Activated T-helper 2 cell treated with anti-CD3 and anti-CD28 coated beads, Interferon-gamma antibody, Interleukin-2, Interleukin-4, amounts not matched to agents 10 μg/mL and 5 μg/mL and 100 μg/mL, durations not matched to agents 14 hours and 24 hours and 36 hours (primary cell): ENCODE data around the gene FXR2. TPM values are rescaled to one million over a fixed set of nuclear protein-coding genes. Genes with fewer than 3 reads are reported as not detected.

Source experiments
- DNase-seq: peaks from one replicate; pipeline ENCODE4 v3.0.0; 2021; ENCODE audit warnings: low spot score
- H3K27ac Mint-ChIP-seq: one replicate; pipeline ENCODE4 v1.8.0; 2021; ENCODE audit warnings: mixed read lengths
- H3K27me3 Mint-ChIP-seq: one replicate; pipeline ENCODE4 v1.8.0; 2021; ENCODE audit warnings: low read depth, mixed read lengths
- H3K36me3 Mint-ChIP-seq: one replicate; pipeline ENCODE4 v1.8.0; 2021; ENCODE audit warnings: low read depth, mixed read lengths
- H3K4me1 Mint-ChIP-seq: one replicate; pipeline ENCODE4 v1.8.0; 2021; ENCODE audit warnings: low read depth, mixed read lengths
- H3K4me3 Mint-ChIP-seq: one replicate; pipeline ENCODE4 v1.8.0; 2021; ENCODE audit warnings: low read depth, mild to moderate bottlenecking, moderate library complexity, mixed read lengths
- H3K9me3 Mint-ChIP-seq: one replicate; pipeline ENCODE4 v1.8.0; 2021; ENCODE audit warnings: mixed read lengths
- intact Hi-C: fragments of 100-400 bp; cut with micrococcal nuclease; formaldehyde crosslinking; loops from one replicate; pipeline ENCODE4 v1.15.1; 2023
- total RNA-seq: library from RNA; stranded (reverse); gene quantifications from 2 replicates; pipeline ENCODE4 v1.2.3, GENCODE V29; 2022

The FXR2 gene
- total RNA-seq, 1 donor from 2014 or later = 59.0 TPM

DNA sequence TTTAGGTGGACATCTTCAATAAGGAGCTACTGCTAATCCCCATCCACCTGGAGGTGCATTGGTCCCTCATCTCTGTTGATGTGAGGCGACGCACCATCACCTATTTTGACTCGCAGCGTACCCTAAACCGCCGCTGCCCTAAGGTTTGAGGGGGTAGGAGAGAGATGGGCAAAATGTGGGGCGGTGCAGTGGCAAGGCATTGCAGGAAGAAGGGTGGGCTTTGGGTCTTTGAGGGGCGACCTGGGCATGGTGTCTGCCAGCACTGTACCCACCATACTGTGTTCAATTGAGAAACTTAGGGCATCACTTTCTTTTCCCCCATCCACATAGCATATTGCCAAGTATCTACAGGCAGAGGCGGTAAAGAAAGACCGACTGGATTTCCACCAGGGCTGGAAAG is 44.3 kb downstream of the FXR2 start:
- intact Hi-C loops = loop anchor here (5.0 kb wide), 3 partner anchors 168 to 263 kb away; partner anchors contain the start of genes EIF5A, KCTD11 and TMEM256
- H3K27me3 Mint-ChIP-seq = no peaks in the 10 kb centered on the region

GRCh38 chr17:7569571-7569970 is 45.1 kb downstream of the FXR2 start:
- Mint-ChIP-seq H3K4me1 (peaks cover 19% of the 10 kb centered on the region), H3K27ac (no peak overlapping the region), H3K4me3 (no peak overlapping the region), H3K36me3 (peaks cover 76% of the 10 kb centered on the region), H3K27me3 (no peaks in the 10 kb centered on the region), H3K9me3 (no peaks in the 10 kb centered on the region)
- DNase-seq = no peak
- intact Hi-C loops = no loop called here

More for the DNA sequence above, 44.3 kb downstream of the FXR2 start:
- DNase-seq = no peak
- Mint-ChIP-seq H3K36me3 (peaks cover 76% of the 10 kb centered on the region), H3K4me1 (peaks cover 26% of the 10 kb centered on the region), H3K9me3 (no peaks in the 10 kb centered on the region), H3K4me3 (no peak overlapping the region), H3K27ac (no peak overlapping the region)

- Mint-ChIP-seq H3K4me3 (peak overlapping the region; percentile 92), H3K36me3 (peaks cover 50% of the 10 kb centered on the region), H3K27ac (peak overlapping the region; percentile 87), H3K4me1 (peaks cover 25% of the 10 kb centered on the region), H3K9me3 (no peaks in the 10 kb centered on the region), H3K27me3 (no peaks in the 10 kb centered on the region)
- DNase-seq = no peak
- intact Hi-C loops = loop anchor here (5.0 kb wide), 1 partner anchor 126 kb away; the partner anchor contains the start of genes FGF11 and TMEM102
Measured at GRCh38 chr17:7563115-7563869, 51.4 kb downstream of the FXR2 start.

DNA sequence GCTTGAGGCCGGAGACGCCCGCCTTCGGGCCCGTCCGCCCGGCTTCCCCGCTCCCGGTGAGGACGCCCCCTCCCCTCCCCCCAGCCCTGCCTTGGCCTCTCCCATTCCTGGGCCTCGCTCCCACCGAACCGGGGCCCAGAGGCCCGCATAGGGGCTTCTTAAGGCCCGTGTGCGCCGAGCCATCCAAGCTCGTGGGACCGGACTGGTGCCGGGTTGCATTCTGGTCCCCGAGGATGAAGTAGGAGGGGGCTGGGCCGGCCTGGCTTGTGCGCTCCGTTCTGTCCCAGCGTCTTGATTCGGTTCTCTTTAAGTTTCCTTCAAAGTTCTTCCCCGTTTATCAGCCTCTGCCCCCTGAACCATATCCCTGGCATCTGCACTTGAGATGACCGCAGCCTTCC is 52.5 kb downstream of the FXR2 start:
- Mint-ChIP-seq H3K36me3 (peaks cover 47% of the 10 kb centered on the region), H3K27me3 (no peaks in the 10 kb centered on the region), H3K4me3 (peak overlapping the region; percentile 92), H3K9me3 (no peaks in the 10 kb centered on the region), H3K4me1 (peaks cover 30% of the 10 kb centered on the region), H3K27ac (peak overlapping the region; percentile 87)
- intact Hi-C loops = loop anchor here (5.0 kb wide), 1 partner anchor 125 kb away; the partner anchor contains the start of genes FGF11 and TMEM102
- no peak for DNase-seq

DNA sequence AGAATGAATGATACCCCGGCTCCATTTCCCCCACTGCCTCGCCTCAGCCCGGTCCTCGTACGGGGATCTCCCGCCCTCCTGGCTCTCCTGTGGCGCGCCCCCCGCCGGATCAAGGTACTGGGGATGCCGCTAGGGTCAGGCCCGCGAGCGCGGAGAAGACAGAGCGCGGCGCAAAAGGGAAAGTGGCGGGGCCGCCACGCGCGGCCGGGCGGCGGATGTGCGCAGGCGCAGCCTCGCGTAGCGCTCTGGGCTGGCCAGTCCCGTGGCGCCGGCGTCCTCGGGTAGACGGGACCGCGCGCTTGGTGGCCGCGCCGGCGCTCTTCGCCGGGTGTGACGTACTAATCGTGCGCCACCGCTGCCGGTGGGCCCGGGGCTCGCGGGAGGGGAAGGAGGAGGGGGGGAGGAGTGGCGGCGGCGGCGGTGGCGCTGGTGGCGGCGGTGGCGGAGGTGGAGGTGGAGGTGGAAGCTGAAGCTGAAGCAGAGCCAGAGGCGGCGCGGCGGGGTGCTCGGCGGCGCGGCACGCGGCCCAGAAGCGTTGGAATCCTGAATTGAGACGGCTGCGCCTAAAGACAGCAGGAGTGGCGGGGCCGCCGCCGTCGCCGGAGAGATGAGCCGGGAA is 53.0 kb downstream of the FXR2 start, which contains the start of gene SENP3:
Gene SENP3, plus strand, starts transcription at position 331 of the 619 bp plus-strand sequence. CDS start 1,158 bp downstream, outside the sequence.
- Mint-ChIP-seq H3K4me1 (peaks cover 30% of the 10 kb centered on the region), H3K4me3 (peak within 1 kb of the TSS; percentile 92), H3K27me3 (no peaks in the 10 kb centered on the region), H3K27ac (peak within 1 kb of the TSS; percentile 90), H3K36me3 (peaks cover 43% of the 10 kb centered on the region), H3K9me3 (no peaks in the 10 kb centered on the region)
- intact Hi-C loops = loop anchor here (1.0 to 5.0 kb wide), 8 partner anchors 9 to 205 kb away; partner anchors contain the start of genes FGF11, POLR2A and TMEM102
- peak; percentile 91 for DNase-seq

GRCh38 chr17:7561028-7561575 is 53.6 kb downstream of the FXR2 start:
- H3K27ac Mint-ChIP-seq = peak overlapping the region; percentile 90
- H3K9me3 Mint-ChIP-seq = no peaks in the 10 kb centered on the region
- H3K36me3 Mint-ChIP-seq = peaks cover 44% of the 10 kb centered on the region
- peak; percentile 82 for DNase-seq
- H3K4me1 Mint-ChIP-seq = peaks cover 34% of the 10 kb centered on the region
- peak overlapping the region; percentile 92 for H3K4me3 Mint-ChIP-seq
- H3K27me3 Mint-ChIP-seq = no peaks in the 10 kb centered on the region
- intact Hi-C loops = loop anchor here (1.0 to 5.0 kb wide), 8 partner anchors 9 to 205 kb away; partner anchors contain the start of genes FGF11, POLR2A and TMEM102

- Mint-ChIP-seq H3K27ac (peak overlapping the region; percentile 90), H3K27me3 (no peaks in the 10 kb centered on the region), H3K36me3 (peaks cover 41% of the 10 kb centered on the region), H3K4me1 (peaks cover 37% of the 10 kb centered on the region), H3K4me3 (peak overlapping the region; percentile 92), H3K9me3 (no peaks in the 10 kb centered on the region)
- intact Hi-C loops = loop anchor here (1.0 to 5.0 kb wide), 8 partner anchors 8 to 204 kb away; partner anchors contain the start of genes FGF11, POLR2A and TMEM102
- peak; percentile 59 for DNase-seq
Measured at GRCh38 chr17:7560172-7561027, 54.3 kb downstream of the FXR2 start.

DNA sequence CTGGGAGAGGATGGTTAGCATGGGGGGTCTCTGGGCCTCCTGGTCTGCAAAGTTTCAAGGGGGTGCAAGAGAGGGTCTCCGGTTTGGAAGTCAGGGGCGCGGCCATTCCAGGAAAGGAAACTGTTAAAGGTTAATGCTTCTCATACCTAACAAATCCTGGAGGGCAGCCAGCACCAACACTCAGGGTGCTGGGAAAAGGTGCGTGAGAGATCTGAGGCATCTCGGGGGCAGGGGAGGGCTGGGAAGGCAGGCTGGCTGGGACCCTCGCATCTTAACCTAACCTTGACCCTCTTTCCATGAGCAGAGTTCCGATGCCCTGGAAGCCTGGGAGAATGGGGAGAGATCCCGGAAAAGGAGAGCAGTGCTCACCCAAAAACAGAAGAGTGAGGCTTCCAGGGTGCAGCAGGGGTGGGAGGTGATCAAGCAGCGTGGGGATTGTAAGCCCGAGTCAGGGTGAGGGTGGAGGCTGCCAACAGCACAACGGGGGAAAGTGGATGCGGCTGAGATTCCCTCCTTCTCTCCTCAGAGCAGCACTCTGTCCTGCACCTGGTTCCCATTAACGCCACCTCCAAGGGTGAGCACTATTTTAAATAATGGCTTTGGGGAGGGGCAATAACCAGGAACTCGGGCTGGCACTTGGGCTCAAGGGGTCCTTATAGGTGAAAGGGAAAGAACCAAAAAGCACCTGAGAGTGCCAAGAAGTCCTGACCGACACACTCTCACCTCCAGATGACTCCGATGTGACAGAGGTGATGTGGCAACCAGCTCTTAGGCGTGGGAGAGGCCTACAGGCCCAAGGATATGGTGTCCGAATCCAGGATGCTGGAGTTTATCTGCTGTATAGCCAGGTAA is 55.2 kb downstream of the FXR2 start:
- peaks cover 33% of the 10 kb centered on the region for H3K36me3 Mint-ChIP-seq
- no peak for DNase-seq
- H3K27ac Mint-ChIP-seq = no peak overlapping the region
- H3K27me3 Mint-ChIP-seq = no peaks in the 10 kb centered on the region
- intact Hi-C loops = loop anchor here (2.0 to 5.0 kb wide), 2 partner anchors 37 to 122 kb away; partner anchors contain the start of genes FGF11 and TMEM102
- no peaks in the 10 kb centered on the region for H3K9me3 Mint-ChIP-seq
- no peak overlapping the region for H3K4me3 Mint-ChIP-seq
- H3K4me1 Mint-ChIP-seq = peaks cover 38% of the 10 kb centered on the region

GRCh38 chr17:7558544-7559319 is 56.0 kb downstream of the FXR2 start, which contains the start of gene TNFSF13:
TSS of gene TNFSF13 (plus strand) at chr17:7558750. CDS start at chr17:7559040, 290 bp downstream.
- peaks cover 38% of the 10 kb centered on the region for H3K4me1 Mint-ChIP-seq
- DNase-seq = no peak
- H3K36me3 Mint-ChIP-seq = peaks cover 28% of the 10 kb centered on the region
- intact Hi-C loops = no loop called here
- H3K9me3 Mint-ChIP-seq = no peaks in the 10 kb centered on the region
- no peak within 1 kb of the TSS for H3K4me3 Mint-ChIP-seq
- no peaks in the 10 kb centered on the region for H3K27me3 Mint-ChIP-seq
- H3K27ac Mint-ChIP-seq = no peak within 1 kb of the TSS

DNA sequence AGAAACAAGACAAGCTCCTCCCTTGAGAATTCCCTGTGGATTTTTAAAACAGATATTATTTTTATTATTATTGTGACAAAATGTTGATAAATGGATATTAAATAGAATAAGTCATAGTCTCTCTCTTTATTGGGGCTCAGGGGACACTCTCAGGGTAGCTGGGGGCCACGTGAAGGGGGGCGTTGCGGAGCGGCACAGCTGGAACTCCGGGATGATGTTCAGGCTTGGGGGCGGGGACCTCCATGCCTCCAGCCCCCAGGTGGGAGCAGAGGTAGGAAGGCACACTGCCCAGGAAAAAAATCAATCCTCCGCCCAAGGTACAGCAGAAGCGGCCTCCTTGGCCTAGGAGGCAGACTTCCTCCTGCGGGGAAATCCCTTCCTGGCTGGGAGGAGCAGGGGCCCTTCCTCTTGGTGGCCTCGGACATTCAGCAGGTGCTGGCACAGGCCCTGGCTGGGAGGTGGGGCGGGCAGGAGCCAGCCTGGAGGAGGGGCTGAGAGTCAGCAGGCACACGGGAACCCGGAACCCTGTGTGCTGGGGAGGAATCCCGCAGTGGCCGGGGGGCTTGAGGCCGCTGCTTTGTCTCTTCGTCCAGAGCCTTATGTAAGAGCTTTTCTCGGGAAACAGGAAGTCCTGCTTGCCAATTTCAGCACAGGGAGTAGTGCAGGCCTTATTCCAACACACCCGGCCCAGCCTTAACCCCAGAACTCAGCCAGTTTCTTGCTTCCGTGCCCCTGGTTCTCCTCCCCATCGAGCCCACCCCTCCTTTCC is 56.7 kb downstream of the FXR2 start:
- H3K9me3 Mint-ChIP-seq = no peaks in the 10 kb centered on the region
- H3K27me3 Mint-ChIP-seq = no peaks in the 10 kb centered on the region
- intact Hi-C loops = no loop called here
- H3K27ac Mint-ChIP-seq = no peak overlapping the region
- DNase-seq = no peak
- H3K4me1 Mint-ChIP-seq = peaks cover 43% of the 10 kb centered on the region
- peaks cover 31% of the 10 kb centered on the region for H3K36me3 Mint-ChIP-seq
- no peak overlapping the region for H3K4me3 Mint-ChIP-seq
